Inflammatory macrophage treated with lipopolysaccharide for 4 hours (primary cell): ENCODE data around the gene RAB11FIP3.
"Not testable (repeated sequence)": the region's sequence is repeated elsewhere in the genome, so short reads cannot be mapped to it uniquely, and the experiment has no call there.

ENCODE experiments used
- DNase-seq: peaks from one replicate; pipeline ENCODE4 v3.0.0-alpha.2; 2020

Gene RAB11FIP3

GRCh38 chr16:496097-496886 is 70.8 kb downstream of the RAB11FIP3 start:
- no peak for DNase-seq

- no peak for DNase-seq
These were observed 71.8 kb downstream of the RAB11FIP3 start for GRCh38 chr16:497258-497657.

- DNase-seq, result no peak
These were observed 74.5 kb downstream of the RAB11FIP3 start for GRCh38 chr16:499924-500323.

GRCh38 chr16:500709-501108 is 75.3 kb downstream of the RAB11FIP3 start:
- no peak for DNase-seq

GRCh38 chr16:502179-502943 is 76.9 kb downstream of the RAB11FIP3 start:
- no peak for DNase-seq

- DNase-seq, result no peak
These were observed 78.0 kb downstream of the RAB11FIP3 start for GRCh38 chr16:503150-504071.

GRCh38 chr16:505479-506245 is 80.2 kb downstream of the RAB11FIP3 start:
- no peak for DNase-seq

GRCh38 chr16:506246-506546 is 80.7 kb downstream of the RAB11FIP3 start:
- no peak for DNase-seq

GRCh38 chr16:507527-507926 is 82.1 kb downstream of the RAB11FIP3 start:
- not testable (repeated sequence) for DNase-seq

- no peak for DNase-seq
These were observed 82.5 kb downstream of the RAB11FIP3 start for GRCh38 chr16:507996-508395.

- DNase-seq, result no peak
These were observed 83.7 kb downstream of the RAB11FIP3 start for GRCh38 chr16:508884-509736.

- no peak for DNase-seq
These were observed 84.8 kb downstream of the RAB11FIP3 start for GRCh38 chr16:510066-510825.

GRCh38 chr16:512802-513201 is 87.4 kb downstream of the RAB11FIP3 start:
- DNase-seq, result no peak

GRCh38 chr16:513950-514349 is 88.5 kb downstream of the RAB11FIP3 start:
- no peak for DNase-seq

- no peak for DNase-seq
These were observed 89.9 kb downstream of the RAB11FIP3 start for GRCh38 chr16:515175-515938.

GRCh38 chr16:515939-516226 is 90.4 kb downstream of the RAB11FIP3 start:
- DNase-seq, result no peak

GRCh38 chr16:516301-516700 is 90.9 kb downstream of the RAB11FIP3 start:
- DNase-seq, result no peak

GRCh38 chr16:518858-519257 is 93.4 kb downstream of the RAB11FIP3 start:
- no peak for DNase-seq

GRCh38 chr16:519425-519824 is 94.0 kb downstream of the RAB11FIP3 start:
- no peak for DNase-seq
